Esophagus squamous epithelium (tissue), 5 donors: ENCODE measurements around the gene ZCCHC18. TPM values are rescaled to one million over a fixed set of nuclear protein-coding genes. Genes with fewer than 3 reads are reported as not detected.
A peak's percentile ranks its signal among the peaks of the same experiment; 100 is the strongest.

Experiments used
- DNase-seq: peaks from one replicate; lab custom pipeline; 2025; lab: John Stamatoyannopoulos, UW
- H3K27ac ChIP-seq, 4 donors: fragments of 200-600 bp; sonication (generic); one replicate each; pipeline ENCODE4 v1.5.1; 2016 to 2019; ENCODE audit warnings: mild to moderate bottlenecking in 1 of 4
- H3K27me3 ChIP-seq, 4 donors: fragments of 200-600 bp; sonication (generic); 1 replicate in 3 of 4; 2 replicates in 1 of 4; pipeline versions ENCODE4 v1.5.1 to v1.6.0; 2017 to 2021; ENCODE audit warnings: antibody characterized with exemption in 1 of 4
- H3K36me3 ChIP-seq, 3 donors: fragments of 200-600 bp; sonication (generic); one replicate each; pipeline ENCODE4 v1.5.1; 2016 to 2019
- H3K4me1 ChIP-seq, 3 donors: fragments of 200-600 bp; sonication (generic); one replicate each; pipeline ENCODE4 v1.5.1; 2017 to 2019
- H3K4me3 ChIP-seq, 4 donors: fragments of 200-600 bp; sonication (generic); 1 replicate in 3 of 4; 2 replicates in 1 of 4; pipeline ENCODE4 v1.5.1; 2016 to 2019; ENCODE audit warnings: mild to moderate bottlenecking in 2 of 4, moderate library complexity in 1 of 4
- H3K9me3 ChIP-seq, 3 donors: fragments of 200-600 bp; sonication (generic); one replicate each; pipeline ENCODE4 v1.5.1; 2016 to 2019
- POLR2A ChIP-seq, 4 donors: fragments of 450-650 bp; IDR thresholded peaks; one replicate each; pipeline ENCODE4 v1.6.1; 2017; ENCODE audit warnings: antibody characterized with exemption in 4 of 4, mild to moderate bottlenecking in 4 of 4, moderate library complexity in 3 of 4
- WGBS, 2 donors: methylation state at CpG; one replicate each; pipeline ENCODE4 v1.1.5; 2018; 5-methylcytosine and 5-hydroxymethylcytosine counted together
- intact Hi-C: fragments of 100-400 bp; cut with DNase I; formaldehyde crosslinking; loops from one replicate; pipeline ENCODE4 v1.15.0; 2022
- total RNA-seq, 4 donors: library from RNA; depleted of rRNA; stranded (reverse); fragments of >200 nt; gene quantifications; one replicate each; pipeline ENCODE4 v1.1.0, GENCODE V29; 2016
- TF ChIP-seq, protein P1 (sequence below), 6 experiments: fragments of 450-650 bp in 4 of 6; fragments of 200-600 bp in 2 of 6; sonication (generic) in 2 of 6; IDR thresholded peaks; one replicate each; pipeline ENCODE4 v1.5.1; 2016 to 2019; ENCODE audit warnings: antibody characterized with exemption in 6 of 6, mild to moderate bottlenecking in 4 of 6, moderate library complexity in 4 of 6
- donor health status: DM: yes; HTN: yes; CAD: no.

Gene ZCCHC18
- total RNA-seq, 4 donors from 2014 or later, result 0.22 to 2.3 (median 0.73) TPM; not detected in 1

DNA sequence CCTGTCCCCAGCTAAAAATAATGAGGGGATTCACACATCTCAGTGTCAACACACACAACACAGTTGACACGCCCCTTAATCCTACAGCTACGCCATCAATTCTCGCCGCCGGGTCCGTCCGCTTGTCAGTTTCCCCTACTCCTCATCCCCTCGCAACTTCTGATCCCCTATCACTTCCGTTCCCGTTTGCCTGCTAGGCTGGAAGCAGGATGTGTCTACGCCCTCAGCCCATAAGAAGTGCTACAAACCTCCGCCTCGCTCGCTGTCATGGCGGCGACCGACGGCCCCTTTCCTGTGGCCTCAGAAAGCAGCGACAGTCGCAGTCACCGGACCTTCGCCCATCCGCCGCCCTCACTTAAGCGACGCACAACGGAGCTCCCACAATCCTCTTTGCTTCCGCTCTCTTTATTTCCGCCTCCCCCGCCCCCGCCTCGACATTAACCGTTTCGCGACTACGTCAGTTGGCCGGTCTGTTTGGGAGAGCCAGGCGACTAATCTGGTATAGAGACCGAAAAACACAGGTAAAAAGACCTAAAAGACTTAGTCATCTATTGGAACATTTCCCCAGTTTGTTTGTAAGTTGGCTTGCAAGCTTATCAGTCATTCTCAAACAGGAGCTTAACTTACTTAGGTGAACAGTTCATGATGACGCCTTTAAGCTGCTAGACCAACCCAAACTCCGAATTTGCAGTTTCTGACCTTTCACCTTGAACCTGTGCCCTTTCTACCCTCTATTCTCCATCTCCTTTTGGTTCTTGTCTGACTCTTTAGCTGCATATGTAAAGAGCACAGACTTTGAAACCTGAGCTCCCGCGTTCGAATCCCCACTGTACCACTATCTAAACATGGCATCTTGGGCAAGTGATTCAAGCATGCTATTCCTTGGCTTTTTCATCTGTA, 44.6 kb downstream of the ZCCHC18 start, which contains the start of gene SLC25A53:
SLC25A53 (minus strand) TSS at position 380 of the 900 bp plus-strand sequence. CDS start 51,752 bp downstream, outside the sequence.
- Histone ChIP-seq H3K4me3 (peak within 1 kb of the TSS; percentile 42 to 68 (median 62)), H3K36me3 (no peaks in the 10 kb centered on the region), H3K27ac (peak within 1 kb of the TSS; percentile 85 to 92 (median 91)), H3K27me3 (no peaks in the 10 kb centered on the region), H3K9me3 (no peaks in the 10 kb centered on the region), H3K4me1 (peaks cover 0 to 20% (median 9%) of the 10 kb centered on the region in 3 donors)
- intact Hi-C loops, result no loop called here
- 0 to 43% methylated on average over 31 to 36 of the region's 44 CpGs for WGBS, 2 donors
- DNase-seq, result peak; percentile 22
- TF ChIP-seq POLR2A (IDR thresholded peaks at IDR 0.05), result peak in 2 of 4 donors; percentile 22 to 50
- TF ChIP-seq, protein P1, sequence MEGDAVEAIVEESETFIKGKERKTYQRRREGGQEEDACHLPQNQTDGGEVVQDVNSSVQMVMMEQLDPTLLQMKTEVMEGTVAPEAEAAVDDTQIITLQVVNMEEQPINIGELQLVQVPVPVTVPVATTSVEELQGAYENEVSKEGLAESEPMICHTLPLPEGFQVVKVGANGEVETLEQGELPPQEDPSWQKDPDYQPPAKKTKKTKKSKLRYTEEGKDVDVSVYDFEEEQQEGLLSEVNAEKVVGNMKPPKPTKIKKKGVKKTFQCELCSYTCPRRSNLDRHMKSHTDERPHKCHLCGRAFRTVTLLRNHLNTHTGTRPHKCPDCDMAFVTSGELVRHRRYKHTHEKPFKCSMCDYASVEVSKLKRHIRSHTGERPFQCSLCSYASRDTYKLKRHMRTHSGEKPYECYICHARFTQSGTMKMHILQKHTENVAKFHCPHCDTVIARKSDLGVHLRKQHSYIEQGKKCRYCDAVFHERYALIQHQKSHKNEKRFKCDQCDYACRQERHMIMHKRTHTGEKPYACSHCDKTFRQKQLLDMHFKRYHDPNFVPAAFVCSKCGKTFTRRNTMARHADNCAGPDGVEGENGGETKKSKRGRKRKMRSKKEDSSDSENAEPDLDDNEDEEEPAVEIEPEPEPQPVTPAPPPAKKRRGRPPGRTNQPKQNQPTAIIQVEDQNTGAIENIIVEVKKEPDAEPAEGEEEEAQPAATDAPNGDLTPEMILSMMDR (IDR thresholded peaks at IDR 0.05), result peak in 1 of 6 experiments; percentile 17

Other genes starting within 250 kb of the ZCCHC18 start
- gene TMSB15B, start 149.9 kb upstream of the ZCCHC18 start, total RNA-seq, result 1 to 10 TPM in 2 of 4 donors, under 1 TPM in 2; 0.15 to 2.1 (median 1.0) TPM
- gene H2BW1, start 98.8 kb upstream of the ZCCHC18 start, total RNA-seq, result not detected
- gene H2BW2, start 72.6 kb upstream of the ZCCHC18 start, total RNA-seq, result not detected
- gene TMSB15C, start 36.3 kb upstream of the ZCCHC18 start, total RNA-seq, result 1 to 10 TPM in 1 of 4 donors, under 1 TPM in 3; 0.35 to 1.7 (median 0.63) TPM
- 10 to 100 TPM in 1 of 4 donors, 1 to 10 TPM in 3; 1.7 to 19.5 (median 5.0) TPM for gene SLC25A53, start 44.5 kb downstream of the ZCCHC18 start, total RNA-seq
- gene FAM199X, start 53.9 kb downstream of the ZCCHC18 start, total RNA-seq, result 10 to 100 TPM in 3 of 4 donors, 1 to 10 TPM in 1; 9.5 to 16.6 (median 15.1) TPM
- not detected for gene ESX1, start 142.4 kb downstream of the ZCCHC18 start, total RNA-seq